HepG2 (cell line): ENCODE measurements around the gene EFS. TPM values are rescaled to one million over a fixed set of nuclear protein-coding genes. Genes with fewer than 3 reads are reported as not detected.

ENCODE experiments used
- JARID2 ChIP-seq: sonication (generic); formaldehyde crosslinking; IDR thresholded peaks from 2 replicates; pipeline ENCODE4 v1.8.1; 2023; ENCODE audit warnings: missing genetic modification reagents, inconsistent platforms; ENCODE audit not compliant: insufficient replicate concordance
- LRRFIP1 ChIP-seq: sonication (generic); formaldehyde crosslinking; conservative IDR thresholded peaks from 2 replicates; pipeline ENCODE4 v1.4.0; 2020; ENCODE audit warnings: missing genetic modification reagents
- NR2F2 ChIP-seq: IDR thresholded peaks from 2 replicates; pipeline ENCODE4 v1.6.1; 2012; ENCODE audit warnings: low read depth, inconsistent platforms, borderline replicate concordance
- TFE3 ChIP-seq: IDR thresholded peaks from 2 replicates; pipeline ENCODE4 v1.6.1; 2016
- YY1 ChIP-seq: IDR thresholded peaks from 2 replicates; pipeline ENCODE4 v1.6.1; 2011; ENCODE audit warnings: low read length, low read depth, moderate library complexity, mild to moderate bottlenecking; ENCODE audit not compliant: insufficient read depth, insufficient replicate concordance
- ZBTB40 ChIP-seq, 2 experiments: fragments of 450-650 bp in 1 of 2; sonication (generic) in 1 of 2; formaldehyde crosslinking in 1 of 2; IDR thresholded peaks; 2 replicates each; pipeline versions ENCODE4 v1.6.1 to v1.8.0; 2016 to 2022; ENCODE audit warnings: antibody characterized with exemption in 1 of 2, mild to moderate bottlenecking in 1 of 2, missing genetic modification reagents in 1 of 2
- ZGPAT ChIP-seq: IDR thresholded peaks from 2 replicates; pipeline ENCODE4 v1.6.1; 2016; ENCODE audit warnings: mild to moderate bottlenecking
- ZNF24 ChIP-seq: fragments of 450-650 bp; IDR thresholded peaks from 2 replicates; pipeline ENCODE4 v1.6.1; 2017; ENCODE audit warnings: antibody characterized with exemption, mild to moderate bottlenecking
- ZNF333 ChIP-seq: sonication (generic); formaldehyde crosslinking; IDR thresholded peaks from 2 replicates; pipeline ENCODE4 v1.4.0; 2020; ENCODE audit warnings: mild to moderate bottlenecking, missing genetic modification reagents, borderline replicate concordance
- ZNF558 ChIP-seq: sonication (generic); formaldehyde crosslinking; IDR thresholded peaks from 2 replicates; pipeline ENCODE4 v1.9.0; 2022; ENCODE audit warnings: mild to moderate bottlenecking, missing genetic modification reagents, borderline replicate concordance
- ZNF605 ChIP-seq: sonication (generic); formaldehyde crosslinking; IDR thresholded peaks from 2 replicates; pipeline ENCODE4 v1.8.0; 2022; ENCODE audit warnings: mild to moderate bottlenecking, missing genetic modification reagents
- polyA plus RNA-seq, 8 experiments: library from polyadenylated mRNA; depleted of rRNA in 3 of 8; stranded (reverse) in 7 of 8; unstranded in 1 of 8; fragments of >200 nt; fragmentation: Illumina TruSeq in 4 of 8; extraction: Trizol in 4 of 8; gene quantifications; 2 replicates each; pipeline versions ENCODE4 v1.2.1 to v1.2.3, GENCODE V29; 2011 to 2016; ENCODE audit warnings: low read depth in 4 of 8, missing spikeins in 1 of 8, mixed read lengths in 1 of 8; ENCODE audit not compliant: insufficient read depth in 1 of 8
- total RNA-seq, 5 experiments: library from RNA; depleted of rRNA; stranded (reverse); fragments of >200 nt; fragmentation: Illumina TruSeq; extraction: Trizol; gene quantifications; 2 replicates each; pipeline ENCODE4 v1.2.3, GENCODE V29; 2016; ENCODE audit warnings: low read depth in 1 of 5

The EFS gene
- total and polyA plus RNA-seq, 2 of the 13 experiments (the other 11 are each of a cell fraction or from before 2014, with no cell fraction given), result not detected

GRCh38 chr14:23321572-23322547 is 43.1 kb downstream of the EFS start (continued):
- TF ChIP-seq ZBTB40 (IDR thresholded peaks at IDR 0.05) (no peak), ZBTB40 (CRISPR knock-in tag; IDR thresholded peaks at IDR 0.05) (peak; percentile 13; the same call in 1 of the 2 replicates), ZGPAT (no peak; the same call in 1 of the 2 replicates), ZNF333 (CRISPR knock-in tag) (no peak), LRRFIP1 (CRISPR knock-in tag) (no peak), ZNF605 (CRISPR knock-in tag) (peak; percentile 75), JARID2 (CRISPR knock-in tag) (no peak), NR2F2 (no peak), TFE3 (CRISPR knock-in tag) (peak; percentile 34; the same call in 1 of the 2 replicates), ZNF558 (CRISPR knock-in tag) (no peak), ZNF24 (no peak; the same call in 1 of the 2 replicates), YY1 (peak; percentile 9)
